CD4-positive, alpha-beta T cell treated with Interferon alpha-2 for 1 hour (primary cell): Measurements from ENCODE around the gene BORCS5.

Experiments
- DNase-seq, 2 donors: peaks; one replicate each; pipeline ENCODE4 v3.0.0-alpha.2; 2020 to 2022

The BORCS5 gene

GRCh38 chr12:12491606-12492005 lies 134.7 kb downstream of the BORCS5 start:
- DNase-seq, result no peak

GRCh38 chr12:12492547-12492946 lies 135.7 kb downstream of the BORCS5 start:
- DNase-seq, result no peak

GRCh38 chr12:12495536-12495935 lies 138.7 kb downstream of the BORCS5 start:
- DNase-seq, result no peak

- no peak for DNase-seq
Measured at GRCh38 chr12:12498210-12498609, 141.3 kb downstream of the BORCS5 start.

- DNase-seq, result peak in 1 of 2 donors; percentile 33
Measured at GRCh38 chr12:12499909-12500604, 143.2 kb downstream of the BORCS5 start.

GRCh38 chr12:12501121-12501520 lies 144.2 kb downstream of the BORCS5 start:
- no peak for DNase-seq

GRCh38 chr12:12502130-12502814 lies 145.4 kb downstream of the BORCS5 start:
- DNase-seq, result peak in 1 of 2 donors; percentile 48

- peak in 1 of 2 donors; percentile 63 for DNase-seq
Measured at GRCh38 chr12:12502815-12503151, 145.9 kb downstream of the BORCS5 start.

GRCh38 chr12:12503384-12504078 lies 146.7 kb downstream of the BORCS5 start:
- peak; percentile 12 to 69 for DNase-seq

GRCh38 chr12:12505544-12506495 lies 148.9 kb downstream of the BORCS5 start:
- peak in 1 of 2 donors; percentile 56 for DNase-seq

GRCh38 chr12:12506496-12506890 lies 149.6 kb downstream of the BORCS5 start:
- DNase-seq, result no peak

GRCh38 chr12:12507121-12507520 lies 150.2 kb downstream of the BORCS5 start:
- no peak for DNase-seq

GRCh38 chr12:12508612-12509011 lies 151.7 kb downstream of the BORCS5 start:
- DNase-seq, result no peak

- no peak for DNase-seq
Measured at GRCh38 chr12:12510141-12510540, 153.3 kb downstream of the BORCS5 start.

GRCh38 chr12:12510551-12510950 lies 153.7 kb downstream of the BORCS5 start:
- DNase-seq, result no peak

- no peak for DNase-seq
Measured at GRCh38 chr12:12511021-12511783, 154.3 kb downstream of the BORCS5 start.

GRCh38 chr12:12511895-12512711 lies 155.2 kb downstream of the BORCS5 start:
- DNase-seq, result no peak

- DNase-seq, result no peak
Measured at GRCh38 chr12:12513416-12514006, 156.6 kb downstream of the BORCS5 start.

GRCh38 chr12:12518464-12518845 lies 161.6 kb downstream of the BORCS5 start:
- no peak for DNase-seq

- no peak for DNase-seq
Measured at GRCh38 chr12:12518919-12519318, 162.0 kb downstream of the BORCS5 start.
